DMS53 treated with DMSO at 0.1 percent for 48 hours (cell line): ENCODE data around the gene CIT.
"Not testable (repeated sequence)": the region's sequence is repeated elsewhere in the genome, so short reads cannot be mapped to it uniquely, and the experiment has no call there.

Source experiments
- DNase-seq: peaks from one replicate; lab custom pipeline; 2025; ENCODE audit not compliant: unreplicated experiment; lab: John Stamatoyannopoulos, UW

Gene CIT

GRCh38 chr12:119658166-119658565 is 219.0 kb downstream of the CIT start:
- DNase-seq = not testable (repeated sequence)

- not testable (repeated sequence) for DNase-seq
Measured at GRCh38 chr12:119657001-119657400, 220.1 kb downstream of the CIT start.

GRCh38 chr12:119652665-119653064 is 224.5 kb downstream of the CIT start:
- DNase-seq = no peak

- DNase-seq = peak; percentile 55
Measured at GRCh38 chr12:119649202-119649808, 227.8 kb downstream of the CIT start.

GRCh38 chr12:119645535-119646059 is 231.5 kb downstream of the CIT start:
- DNase-seq = no peak

- no peak for DNase-seq
Measured at GRCh38 chr12:119644930-119645329, 232.2 kb downstream of the CIT start.

GRCh38 chr12:119642986-119643385 is 234.1 kb downstream of the CIT start:
- DNase-seq = no peak
